GM23338 (cell line): ENCODE data around the gene CEP72. TPM values are rescaled to one million over a fixed set of nuclear protein-coding genes. Genes with fewer than 3 reads are reported as not detected.
A peak's percentile ranks its signal among the peaks of the same experiment; 100 is the strongest.

Experiments
- ATAC-seq: fragments of 200-7000 bp; cut with Tn5 transposase; 3 replicates; pipeline ENCODE4 v1.9.1; 2020
- DNase-seq: peaks from one replicate; pipeline ENCODE4 v3.0.0-alpha.2; 2015; ENCODE audit warnings: low spot score
- H2AFZ ChIP-seq: fragments of 200-600 bp; sonication (generic); 2 replicates; pipeline ENCODE4 v1.8.0; 2016; ENCODE audit warnings: antibody characterized with exemption, mild to moderate bottlenecking, moderate library complexity
- H3F3A ChIP-seq: fragments of 200-600 bp; sonication (generic); replicated peaks from 2 replicates; pipeline ENCODE4 v1.8.0; 2017; ENCODE audit warnings: antibody characterized with exemption, mixed run types, low read depth
- H3K27ac ChIP-seq: fragments of 200-600 bp; sonication (generic); 2 replicates; pipeline ENCODE4 v1.6.1; 2016; ENCODE audit warnings: low read depth
- H3K27me3 ChIP-seq: fragments of 200-600 bp; sonication (generic); 2 replicates; pipeline ENCODE4 v1.8.0; 2016; ENCODE audit warnings: mild to moderate bottlenecking, mixed run types, moderate library complexity; ENCODE audit not compliant: insufficient read depth
- H3K36me3 ChIP-seq: fragments of 200-600 bp; sonication (generic); 2 replicates; pipeline ENCODE4 v1.8.0; 2016; ENCODE audit warnings: mild to moderate bottlenecking; ENCODE audit not compliant: insufficient read depth
- H3K4me1 ChIP-seq: fragments of 200-600 bp; sonication (generic); 2 replicates; pipeline ENCODE4 v1.8.0; 2016; ENCODE audit warnings: mild to moderate bottlenecking, moderate library complexity; ENCODE audit not compliant: insufficient read depth
- H3K4me2 ChIP-seq: fragments of 200-600 bp; sonication (generic); 2 replicates; pipeline ENCODE4 v1.7.1; 2017; ENCODE audit warnings: mixed run types
- H3K4me3 ChIP-seq: fragments of 200-600 bp; sonication (generic); 2 replicates; pipeline ENCODE4 v1.6.1; 2016; ENCODE audit warnings: mixed run types
- H3K79me2 ChIP-seq: fragments of 200-600 bp; sonication (generic); replicated peaks from 2 replicates; pipeline ENCODE4 v1.8.0; 2017; ENCODE audit warnings: mild to moderate bottlenecking; ENCODE audit not compliant: insufficient read depth
- H3K9me2 ChIP-seq: fragments of 200-600 bp; sonication (generic); 2 replicates; pipeline ENCODE4 v1.8.0; 2017; ENCODE audit not compliant: insufficient read depth
- H4K20me1 ChIP-seq: fragments of 200-600 bp; sonication (generic); replicated peaks from 2 replicates; pipeline ENCODE4 v1.8.0; 2017; ENCODE audit warnings: mild to moderate bottlenecking; ENCODE audit not compliant: insufficient read depth
- H3K27ac Mint-ChIP-seq: 2 replicates; pipeline ENCODE4 v1.8.0; 2020; ENCODE audit warnings: inconsistent platforms, mild to moderate bottlenecking, moderate library complexity, mixed read lengths
- H3K27me3 Mint-ChIP-seq: 3 replicates; pipeline ENCODE4 v1.8.0; 2022; ENCODE audit warnings: low read depth, mild to moderate bottlenecking, moderate library complexity, mixed read lengths, inconsistent platforms; ENCODE audit not compliant: insufficient read depth, poor library complexity
- H3K36me3 Mint-ChIP-seq: 3 replicates; pipeline ENCODE4 v1.8.0; 2021; ENCODE audit warnings: low read depth, mild to moderate bottlenecking, inconsistent platforms, moderate library complexity, mixed read lengths
- H3K4me1 Mint-ChIP-seq: 3 replicates; pipeline ENCODE4 v1.8.0; 2020; ENCODE audit warnings: mild to moderate bottlenecking, inconsistent platforms, mixed read lengths
- H3K4me3 Mint-ChIP-seq: 3 replicates; pipeline ENCODE4 v1.8.0; 2021; ENCODE audit warnings: moderate library complexity, mild to moderate bottlenecking, inconsistent platforms, mixed read lengths
- H3K9me3 Mint-ChIP-seq: 3 replicates; pipeline ENCODE4 v1.8.0; 2020; ENCODE audit warnings: moderate library complexity, mild to moderate bottlenecking, inconsistent platforms, mixed read lengths
- CREB1 ChIP-seq: fragments of 250-450 bp; sonication (Bioruptor Pico); IDR thresholded peaks from 2 replicates; pipeline ENCODE4 v1.5.0; 2020; ENCODE audit warnings: low read depth, mild to moderate bottlenecking, moderate library complexity
- CTCF ChIP-seq, 2 experiments: fragments of 200-600 bp in 1 of 2; sonication (generic) in 1 of 2; conservative IDR thresholded peaks; 2 replicates each; pipeline versions ENCODE4 v1.5.1 to v1.6.1; 2016 to 2017; ENCODE audit warnings: antibody characterized with exemption in 2 of 2, low read depth in 2 of 2, mild to moderate bottlenecking in 2 of 2, moderate library complexity in 1 of 2
- ETS1 ChIP-seq: IDR thresholded peaks from 2 replicates; pipeline ENCODE4 v1.6.1; 2016; ENCODE audit warnings: antibody characterized with exemption
- EZH2 ChIP-seq: fragments of 200-600 bp; sonication (generic); IDR thresholded peaks from one replicate; pipeline ENCODE4 v1.8.0; 2017; ENCODE audit warnings: antibody characterized with exemption, mild to moderate bottlenecking, low read depth; ENCODE audit not compliant: unreplicated experiment
- EZH2phosphoT487 ChIP-seq: fragments of 200-600 bp; sonication (generic); IDR thresholded peaks from one replicate; pipeline ENCODE4 v1.8.1; 2018; ENCODE audit warnings: antibody characterized with exemption; ENCODE audit not compliant: unreplicated experiment
- JUNB ChIP-seq: IDR thresholded peaks from one replicate; pipeline ENCODE4 v1.6.1; 2016; ENCODE audit warnings: antibody characterized with exemption; ENCODE audit not compliant: unreplicated experiment
- NANOG ChIP-seq: IDR thresholded peaks from 2 replicates; pipeline ENCODE4 v1.6.1; 2016; ENCODE audit warnings: antibody characterized with exemption, borderline replicate concordance
- POLR2AphosphoS5 ChIP-seq: IDR thresholded peaks from 2 replicates; pipeline ENCODE4 v1.6.1; 2016; ENCODE audit warnings: antibody characterized with exemption, low read depth
- REST ChIP-seq: IDR thresholded peaks from one replicate; pipeline ENCODE4 v1.6.1; 2018; ENCODE audit warnings: antibody characterized with exemption; ENCODE audit not compliant: unreplicated experiment
- STAT1 ChIP-seq: IDR thresholded peaks from one replicate; pipeline ENCODE4 v1.6.1; 2016; ENCODE audit warnings: antibody characterized with exemption; ENCODE audit not compliant: unreplicated experiment
- ZNF114 ChIP-seq: fragments of 250-450 bp; sonication (Bioruptor Pico); IDR thresholded peaks from 2 replicates; pipeline ENCODE4 v1.5.0; 2020; ENCODE audit warnings: mild to moderate bottlenecking, moderate library complexity
- ZNF331 ChIP-seq: fragments of 250-450 bp; sonication (Bioruptor Pico); IDR thresholded peaks from 2 replicates; pipeline ENCODE4 v1.5.0; 2020; ENCODE audit warnings: low read depth, mild to moderate bottlenecking, moderate library complexity
- ZNF462 ChIP-seq: fragments of 250-450 bp; sonication (Bioruptor Pico); IDR thresholded peaks from 2 replicates; pipeline ENCODE4 v1.5.0; 2020; ENCODE audit warnings: mild to moderate bottlenecking, moderate library complexity
- polyA plus RNA-seq: library from polyadenylated mRNA; unstranded; fragments of >200 nt; fragmentation: Nextera tagmentation; extraction: Ambion mirVana; gene quantifications from 2 replicates; pipeline ENCODE4 v1.2.1, GENCODE V29; 2016
- total RNA-seq: library from RNA; depleted of rRNA; stranded (reverse); fragments of >200 nt; shearing (Covaris generic); gene quantifications from 2 replicates; pipeline ENCODE4 v1.2.3, GENCODE V29; 2014

CEP72 gene
- total and polyA plus RNA-seq, 2 experiments from 2014 or later = 15.5 to 27.1 TPM

GRCh38 chr5:567664-568060 lies 44.5 kb upstream of the CEP72 start:
- no peaks in the 10 kb centered on the region for H3K9me2 ChIP-seq
- no peak for TF ChIP-seq ZNF331 (CRISPR knock-in tag)
- TF ChIP-seq ZNF462 (CRISPR knock-in tag) = no peak
- TF ChIP-seq ETS1 = no peak
- TF ChIP-seq POLR2AphosphoS5 = no peak
- no peak for TF ChIP-seq JUNB
- no peak for TF ChIP-seq NANOG
- TF ChIP-seq EZH2 = no peak
- TF ChIP-seq ZNF114 (CRISPR knock-in tag) = no peak
- TF ChIP-seq REST = no peak
- no peak for TF ChIP-seq EZH2phosphoT487
- no peak for TF ChIP-seq CTCF (conservative IDR thresholded peaks at IDR 0.05; ENCODE audit: low read depth in 2 of 2)
- TF ChIP-seq CREB1 = no peak
- no peak for TF ChIP-seq STAT1
- no peaks in the 10 kb centered on the region for H3K79me2 ChIP-seq
- Mint-ChIP-seq H3K4me1 (no peaks in the 10 kb centered on the region; the same call in 1 of the 3 replicates), H3K9me3 (no peaks in the 10 kb centered on the region; the same call in 1 of the 3 replicates), H3K36me3 (no peaks in the 10 kb centered on the region; the same call in 2 of the 3 replicates), H3K4me3 (no peak overlapping the region), H3K27me3 (peaks cover 15% of the 10 kb centered on the region), H3K27ac (no peak overlapping the region)
- no peak overlapping the region for H3K4me2 ChIP-seq
- H2AFZ ChIP-seq = 0 out of 2 replicates have a peak overlapping the region, but pooled peaks have one; percentile 14
- no peaks in the 10 kb centered on the region for H3F3A ChIP-seq
- no peak overlapping the region for H3K4me3 ChIP-seq
- ATAC-seq (no peak), DNase-seq (no peak)
- H3K4me1 ChIP-seq = no peaks in the 10 kb centered on the region
- no peaks in the 10 kb centered on the region for H3K36me3 ChIP-seq
- H3K27ac ChIP-seq = no peak overlapping the region
- no peaks in the 10 kb centered on the region for H4K20me1 ChIP-seq
- peaks cover 14% of the 10 kb centered on the region for H3K27me3 ChIP-seq
